ENCODE results near the gene PDLIM3.

PDLIM3 gene

GRCh38 chr4:185469580-185470154 lies 65.6 kb downstream of the PDLIM3 start:
- peaks cover 9% of the 10 kb centered on the region for H3K4me1 Mint-ChIP-seq
- H3K36me3 Mint-ChIP-seq (ENCODE audit: low read depth): no peaks in the 10 kb centered on the region
- no peak overlapping the region for H3K27ac Mint-ChIP-seq
- peak overlapping the region in 2 of 3 experiments; percentile 33 to 84 for H3K4me3 Mint-ChIP-seq
- peaks cover 50% of the 10 kb centered on the region for H3K27me3 Mint-ChIP-seq (ENCODE audit: low read depth)
- H3K9me3 Mint-ChIP-seq: no peaks in the 10 kb centered on the region
- TF ChIP-seq CTCF (IDR thresholded peaks at IDR 0.05; ENCODE audit: unreplicated experiment in 3 of 3): no peak

- Mint-ChIP-seq H3K27me3 (ENCODE audit: low read depth) (peaks cover 50% of the 10 kb centered on the region), H3K4me3 (no peak overlapping the region), H3K4me1 (peaks cover 9% of the 10 kb centered on the region), H3K36me3 (ENCODE audit: low read depth) (no peaks in the 10 kb centered on the region), H3K9me3 (no peaks in the 10 kb centered on the region), H3K27ac (no peak overlapping the region)
- no peak for TF ChIP-seq CTCF (IDR thresholded peaks at IDR 0.05; ENCODE audit: unreplicated experiment in 3 of 3)
Measured at GRCh38 chr4:185468999-185469398, 66.3 kb downstream of the PDLIM3 start.

GRCh38 chr4:185467991-185468390 lies 67.3 kb downstream of the PDLIM3 start:
- H3K4me1 Mint-ChIP-seq: peaks cover 9% of the 10 kb centered on the region
- H3K27ac Mint-ChIP-seq: no peak overlapping the region
- no peak for TF ChIP-seq CTCF (IDR thresholded peaks at IDR 0.05; ENCODE audit: unreplicated experiment in 3 of 3)
- peaks cover 42% of the 10 kb centered on the region for H3K27me3 Mint-ChIP-seq (ENCODE audit: low read depth)
- H3K36me3 Mint-ChIP-seq (ENCODE audit: low read depth): no peaks in the 10 kb centered on the region
- no peak overlapping the region for H3K4me3 Mint-ChIP-seq
- H3K9me3 Mint-ChIP-seq: no peaks in the 10 kb centered on the region

- H3K9me3 Mint-ChIP-seq: no peaks in the 10 kb centered on the region
Measured at GRCh38 chr4:185467101-185467500, 68.2 kb downstream of the PDLIM3 start.

GRCh38 chr4:185465707-185466106 lies 69.6 kb downstream of the PDLIM3 start:
- TF ChIP-seq CTCF (IDR thresholded peaks at IDR 0.05; ENCODE audit: unreplicated experiment in 3 of 3): no peak
- H3K36me3 Mint-ChIP-seq (ENCODE audit: low read depth): no peaks in the 10 kb centered on the region
- peaks cover 39% of the 10 kb centered on the region for H3K27me3 Mint-ChIP-seq (ENCODE audit: low read depth)
- H3K27ac Mint-ChIP-seq: no peak overlapping the region
- no peak overlapping the region for H3K4me3 Mint-ChIP-seq
- no peaks in the 10 kb centered on the region for H3K9me3 Mint-ChIP-seq
- peaks cover 9% of the 10 kb centered on the region for H3K4me1 Mint-ChIP-seq

More at GRCh38 chr4:185467101-185467500, 68.2 kb downstream of the PDLIM3 start:
- H3K36me3 Mint-ChIP-seq (ENCODE audit: low read depth): no peaks in the 10 kb centered on the region
- no peak for TF ChIP-seq CTCF (IDR thresholded peaks at IDR 0.05; ENCODE audit: unreplicated experiment in 3 of 3)
- H3K4me3 Mint-ChIP-seq: peak overlapping the region in 1 of 3 experiments; percentile 32
- peaks cover 9% of the 10 kb centered on the region for H3K4me1 Mint-ChIP-seq
- H3K27ac Mint-ChIP-seq: no peak overlapping the region
- H3K27me3 Mint-ChIP-seq (ENCODE audit: low read depth): peaks cover 41% of the 10 kb centered on the region

GRCh38 chr4:185464887-185465286 lies 70.4 kb downstream of the PDLIM3 start:
- H3K4me1 Mint-ChIP-seq: peaks cover 9% of the 10 kb centered on the region

More at GRCh38 chr4:185464887-185465286, 70.4 kb downstream of the PDLIM3 start:
- Mint-ChIP-seq H3K27ac (no peak overlapping the region), H3K27me3 (ENCODE audit: low read depth) (peaks cover 33% of the 10 kb centered on the region), H3K4me3 (no peak overlapping the region), H3K36me3 (ENCODE audit: low read depth) (no peaks in the 10 kb centered on the region), H3K9me3 (no peaks in the 10 kb centered on the region)
- TF ChIP-seq CTCF (IDR thresholded peaks at IDR 0.05; ENCODE audit: unreplicated experiment in 3 of 3): no peak
